K562 (cell line): ENCODE measurements around the gene BTNL8. TPM values are rescaled to one million over a fixed set of nuclear protein-coding genes. Genes with fewer than 3 reads are reported as not detected.

Experiments
- ATAC-seq: fragments of 200-7000 bp; cut with Tn5 transposase; 3 replicates; pipeline ENCODE4 v1.9.1; 2020; ENCODE audit warnings: moderate library complexity
- BruUV-seq: library from RNA; stranded (reverse); fragments of 400-500 nt; replicated peaks from 2 replicates; lab custom pipeline; 2021; lab: Mats Ljungman, UMichigan
- CTCF ChIA-PET: fragments of 300-600 bp; formaldehyde crosslinking; extraction: SDS; loops from one replicate; lab custom pipeline; 2021; ENCODE audit warnings: low intra/inter-chr PET ratio; lab: Yijun Ruan, JAX
- POLR2A ChIA-PET: fragments of 300-600, 350-650 bp; sonication (Branson Sonifier 250); formaldehyde crosslinking; extraction: SDS; loops from one replicate; lab custom pipeline; 2021; ENCODE audit warnings: antibody characterized with exemption, inconsistent platforms; lab: Yijun Ruan, JAX
- DNase-seq, 4 experiments: peaks; one replicate each; pipeline versions ENCODE4 v3.0.0 to v3.0.0-alpha.2; 2011 to 2018; ENCODE audit warnings: low spot score in 3 of 4, mixed read lengths in 3 of 4; ENCODE audit errors: extremely low read depth in 1 of 4
- FAIRE-seq: peaks from 2 replicates; lab custom pipeline; 2011; peaks lifted over from hg19 to GRCh38; lab: Jason Lieb, UNC
- H2AFZ ChIP-seq: 2 replicates; pipeline ENCODE4 v1.6.0; 2011; ENCODE audit warnings: low read depth, low read length, control low read depth, inconsistent platforms
- H3K27ac ChIP-seq: fragments of 200-600 bp; 3 replicates; pipeline ENCODE4 v1.8.0; 2011; ENCODE audit warnings: low read depth, mild to moderate bottlenecking, control low read depth, inconsistent platforms, low read length, moderate library complexity, mixed read lengths; ENCODE audit errors: extremely low read depth
- H3K27me3 ChIP-seq, 2 experiments: fragments of 300-600 bp in 1 of 2; 2 replicates in 1 of 2; 3 replicates in 1 of 2; pipeline versions ENCODE4 v1.6.0 to v1.8.0; 2011; ENCODE audit warnings: inconsistent platforms in 2 of 2, low read length in 2 of 2, mild to moderate bottlenecking in 1 of 2, mixed read lengths in 1 of 2, moderate library complexity in 1 of 2; ENCODE audit not compliant: control insufficient read depth in 2 of 2, insufficient read depth in 2 of 2
- H3K36me3 ChIP-seq: fragments of 300-600 bp; 3 replicates; pipeline ENCODE4 v1.8.0; 2011; ENCODE audit warnings: mild to moderate bottlenecking, low read length, inconsistent platforms; ENCODE audit not compliant: control insufficient read depth, insufficient read depth
- H3K4me1 ChIP-seq, 2 experiments: fragments of 200-600 bp in 1 of 2; replicated peaks in 1 of 2; 2 replicates in 1 of 2; 3 replicates in 1 of 2; pipeline versions ENCODE4 v1.5.1 to v1.8.0; 2011; ENCODE audit warnings: inconsistent platforms in 2 of 2, low read length in 2 of 2, mild to moderate bottlenecking in 1 of 2, mixed read lengths in 1 of 2, moderate library complexity in 1 of 2; ENCODE audit not compliant: control insufficient read depth in 2 of 2, insufficient read depth in 2 of 2
- H3K4me2 ChIP-seq: 2 replicates; pipeline ENCODE4 v1.6.1; 2011; ENCODE audit warnings: low read length, control low read depth, inconsistent platforms, mixed read lengths; ENCODE audit not compliant: insufficient read depth
- H3K4me3 ChIP-seq: fragments of 200-600 bp; sonication (generic), shearing (Covaris generic); 2 replicates; pipeline ENCODE4 v1.5.1; 2016; ENCODE audit warnings: control low read depth, inconsistent platforms
- H3K79me2 ChIP-seq: fragments of 200-600 bp; 3 replicates; pipeline ENCODE4 v1.8.0; 2011; ENCODE audit warnings: low read length, inconsistent platforms; ENCODE audit not compliant: control insufficient read depth, insufficient read depth
- H3K9ac ChIP-seq, 2 experiments: 2 replicates each; pipeline versions ENCODE4 v1.6.0 to v1.6.1; 2011; ENCODE audit warnings: low read depth in 2 of 2, low read length in 2 of 2, control low read depth in 1 of 2, inconsistent platforms in 1 of 2, mild to moderate bottlenecking in 1 of 2, mixed read lengths in 1 of 2; ENCODE audit not compliant: insufficient read depth in 1 of 2
- H3K9me1 ChIP-seq: one replicate; pipeline ENCODE4 v1.6.0; 2011; ENCODE audit warnings: inconsistent platforms, mild to moderate bottlenecking, low read length, moderate library complexity; ENCODE audit not compliant: control insufficient read depth, insufficient read depth
- H3K9me3 ChIP-seq: replicated peaks from 2 replicates; pipeline ENCODE4 v1.5.1; 2011; ENCODE audit warnings: low read depth, low read length, inconsistent platforms; ENCODE audit not compliant: control insufficient read depth, insufficient read depth
- H4K20me1 ChIP-seq: replicated peaks from 2 replicates; pipeline ENCODE4 v1.6.1; 2011; ENCODE audit warnings: low read length, inconsistent platforms, mixed read lengths; ENCODE audit not compliant: control insufficient read depth, insufficient read depth
- ILK ChIP-seq: fragments of 450-650 bp; IDR thresholded peaks from 2 replicates; pipeline ENCODE4 v1.6.1; 2016; ENCODE audit warnings: missing genetic modification characterization, low read depth, mild to moderate bottlenecking, missing compliant biosample characterization, moderate library complexity, borderline replicate concordance
- NBN ChIP-seq: fragments of 450-650 bp; IDR thresholded peaks from 2 replicates; pipeline ENCODE4 v1.6.1; 2016; ENCODE audit warnings: low read depth, mild to moderate bottlenecking
- NFE2 ChIP-seq: IDR thresholded peaks from 2 replicates; pipeline ENCODE4 v1.6.1; 2014; ENCODE audit warnings: antibody characterized with exemption, low read depth
- NFIC ChIP-seq: fragments of 450-650 bp; IDR thresholded peaks from 2 replicates; pipeline ENCODE4 v1.6.1; 2017; ENCODE audit warnings: mild to moderate bottlenecking, inconsistent platforms
- REST ChIP-seq, 2 experiments: fragments of 450-650 bp; formaldehyde crosslinking in 1 of 2; IDR thresholded peaks; 2 replicates each; pipeline versions ENCODE4 v1.4.0 to v1.6.1; 2014 to 2020; ENCODE audit warnings: mild to moderate bottlenecking in 2 of 2, borderline replicate concordance in 1 of 2, low read depth in 1 of 2
- SPI1 ChIP-seq: IDR thresholded peaks from 2 replicates; pipeline ENCODE4 v1.6.1; 2011; ENCODE audit warnings: low read depth, low read length, control low read depth, borderline replicate concordance
- WGBS: fragments of 100-300 bp; shearing (Covaris generic); methylation state at CpG from one replicate; pipeline ENCODE4 v1.1.6; 2016; ENCODE audit warnings: low coverage, mixed read lengths; ENCODE audit not compliant: insufficient coverage; ENCODE audit errors: missing lambda C conversion rate; 5-methylcytosine and 5-hydroxymethylcytosine counted together
- in situ Hi-C: fragments of 300-500 bp; cut with MboI; formaldehyde crosslinking; loops from 4 replicates; pipeline ENCODE4 v1.15.0; 2018; ENCODE audit warnings: inconsistent platforms, mixed read lengths
- intact Hi-C: fragments of 100-400 bp; cut with micrococcal nuclease; formaldehyde crosslinking; loops from 2 replicates; pipeline ENCODE4 v1.14.2; 2022
- polyA plus RNA-seq, 8 experiments: library from polyadenylated mRNA; depleted of rRNA in 4 of 8; stranded (reverse) in 5 of 8; unstranded in 3 of 8; fragments of >200 nt; fragmentation: Nextera tagmentation in 2 of 8; fragmentation: Illumina TruSeq in 1 of 8; extraction: Ambion mirVana in 2 of 8; extraction: Trizol in 1 of 8; gene quantifications; 2 replicates each; pipeline versions ENCODE4 v1.2.1 to v1.2.3, GENCODE V29; 2011 to 2014; ENCODE audit warnings: inconsistent platforms in 1 of 8, missing spikeins in 1 of 8
- total RNA-seq, 7 experiments: library from RNA; depleted of rRNA in 6 of 7; stranded (reverse); fragments of >200 nt in 6 of 7; fragmentation: Illumina TruSeq in 2 of 7; extraction: Trizol in 2 of 7; gene quantifications; 2 replicates each; pipeline versions ENCODE4 v1.2.1 to v1.2.3, GENCODE V29; 2011 to 2021; ENCODE audit warnings: low replicate concordance in 1 of 7
- TF ChIP-seq, protein P1 (sequence below): sonication (generic); formaldehyde crosslinking; IDR thresholded peaks from 2 replicates; pipeline ENCODE4 v1.8.0; 2022; ENCODE audit warnings: missing genetic modification reagents, mild to moderate bottlenecking, moderate library complexity, borderline replicate concordance
- TF ChIP-seq, protein P2 (sequence below): fragments of 450-650 bp; IDR thresholded peaks from 2 replicates; pipeline ENCODE4 v1.7.1; 2018; ENCODE audit warnings: mild to moderate bottlenecking, low read depth; ENCODE audit not compliant: partially characterized antibody

Gene BTNL8
- total and polyA plus RNA-seq, 9 of the 15 experiments (the other 6 are each of a cell fraction or from before 2014, with no cell fraction given), result 0.04 to 0.18 (median 0.07) TPM; not detected in 6

DNA sequence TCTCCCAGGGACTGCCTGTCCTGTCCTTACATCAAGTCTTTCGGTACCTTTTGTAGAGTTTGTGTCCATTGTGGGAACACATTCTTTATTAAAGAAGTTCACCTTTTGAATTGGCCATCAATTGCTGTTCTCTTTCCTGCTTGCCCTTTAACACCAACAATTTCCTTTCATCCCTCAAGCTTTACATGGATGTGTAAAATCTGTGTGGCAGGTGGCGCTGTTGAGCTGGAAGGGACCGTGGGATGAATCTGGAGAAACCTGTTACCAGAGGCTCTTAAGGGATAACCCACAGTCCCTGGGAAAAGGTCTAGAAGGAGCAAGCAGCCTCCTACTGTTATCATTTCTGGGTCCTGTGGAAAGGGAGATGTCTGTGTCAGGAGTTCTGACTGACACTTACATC is 30.0 kb upstream of the BTNL8 start:
- Histone ChIP-seq H3K27ac (no peak overlapping the region), H3K9me1 (no peaks in the 10 kb centered on the region), H3K4me2 (no peak overlapping the region), H2AFZ (peak overlapping the region; percentile 48; the same call in 1 of the 2 replicates), H3K4me1 (peaks cover 18 to 21% of the 10 kb centered on the region in 2 experiments), H3K4me3 (no peak overlapping the region), H3K27me3 (no peaks in the 10 kb centered on the region), H3K36me3 (no peaks in the 10 kb centered on the region), H3K9me3 (no peaks in the 10 kb centered on the region), H4K20me1 (no peaks in the 10 kb centered on the region), H3K9ac (no peak overlapping the region), H3K79me2 (no peaks in the 10 kb centered on the region)
- DNase-seq (peak; percentile 64 to 90 (median 74)), FAIRE-seq (peak; percentile 90), ATAC-seq (peak; percentile 77)
- BruUV-seq, result no TSS peak
- 0% methylated on average over 3 of the region's 3 CpGs for WGBS
- intact Hi-C loops, result loop anchor here (2.0 to 10.0 kb wide), 6 partner anchors 84 to 282 kb away; no protein-coding TSS in a partner anchor
- in situ Hi-C loops, result no loop called here
- CTCF ChIA-PET, result interaction anchor here (0.6 kb wide), 2 partner anchors 11 to 75 kb away, joined by 3 read pairs; no protein-coding TSS in a partner anchor
- POLR2A ChIA-PET, result interaction anchor here (0.6 kb wide), 1 partner anchor 11 kb away, joined by 3 read pairs; no protein-coding TSS in a partner anchor
- TF ChIP-seq, protein P1, sequence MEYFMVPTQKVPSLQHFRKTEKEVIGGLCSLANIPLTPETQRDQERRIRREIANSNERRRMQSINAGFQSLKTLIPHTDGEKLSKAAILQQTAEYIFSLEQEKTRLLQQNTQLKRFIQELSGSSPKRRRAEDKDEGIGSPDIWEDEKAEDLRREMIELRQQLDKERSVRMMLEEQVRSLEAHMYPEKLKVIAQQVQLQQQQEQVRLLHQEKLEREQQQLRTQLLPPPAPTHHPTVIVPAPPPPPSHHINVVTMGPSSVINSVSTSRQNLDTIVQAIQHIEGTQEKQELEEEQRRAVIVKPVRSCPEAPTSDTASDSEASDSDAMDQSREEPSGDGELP (CRISPR knock-in tag), result no peak
- TF ChIP-seq ILK (tag) (no peak), NFE2 (0 out of 2 replicates have a peak, but pooled peaks have one; percentile 22), NBN (0 out of 2 replicates have a peak, but pooled peaks have one; percentile 47), SPI1 (no peak), NFIC (no peak), REST (IDR thresholded peaks at IDR 0.05; ENCODE audit: borderline replicate concordance) (peak; percentile 89), REST (CRISPR knock-in tag; IDR thresholded peaks at IDR 0.05; ENCODE audit: low read depth) (no peak)
- TF ChIP-seq, protein P2, sequence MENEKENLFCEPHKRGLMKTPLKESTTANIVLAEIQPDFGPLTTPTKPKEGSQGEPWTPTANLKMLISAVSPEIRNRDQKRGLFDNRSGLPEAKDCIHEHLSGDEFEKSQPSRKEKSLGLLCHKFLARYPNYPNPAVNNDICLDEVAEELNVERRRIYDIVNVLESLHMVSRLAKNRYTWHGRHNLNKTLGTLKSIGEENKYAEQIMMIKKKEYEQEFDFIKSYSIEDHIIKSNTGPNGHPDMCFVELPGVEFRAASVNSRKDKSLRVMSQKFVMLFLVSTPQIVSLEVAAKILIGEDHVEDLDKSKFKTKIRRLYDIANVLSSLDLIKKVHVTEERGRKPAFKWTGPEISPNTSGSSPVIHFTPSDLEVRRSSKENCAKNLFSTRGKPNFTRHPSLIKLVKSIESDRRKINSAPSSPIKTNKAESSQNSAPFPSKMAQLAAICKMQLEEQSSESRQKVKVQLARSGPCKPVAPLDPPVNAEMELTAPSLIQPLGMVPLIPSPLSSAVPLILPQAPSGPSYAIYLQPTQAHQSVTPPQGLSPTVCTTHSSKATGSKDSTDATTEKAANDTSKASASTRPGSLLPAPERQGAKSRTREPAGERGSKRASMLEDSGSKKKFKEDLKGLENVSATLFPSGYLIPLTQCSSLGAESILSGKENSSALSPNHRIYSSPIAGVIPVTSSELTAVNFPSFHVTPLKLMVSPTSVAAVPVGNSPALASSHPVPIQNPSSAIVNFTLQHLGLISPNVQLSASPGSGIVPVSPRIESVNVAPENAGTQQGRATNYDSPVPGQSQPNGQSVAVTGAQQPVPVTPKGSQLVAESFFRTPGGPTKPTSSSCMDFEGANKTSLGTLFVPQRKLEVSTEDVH, result peak; percentile 33
